Spleen (tissue), 7 donors: ENCODE measurements around the gene DRGX.

Source experiments
- POLR2A ChIP-seq, 3 donors: fragments of 450-650 bp; IDR thresholded peaks; one replicate each; pipeline ENCODE4 v1.5.1; 2017; ENCODE audit warnings: antibody characterized with exemption in 3 of 3, mild to moderate bottlenecking in 1 of 3
- TF ChIP-seq, protein P1 (sequence below), 11 experiments: fragments of 200-600 bp in 7 of 11; fragments of 450-650 bp in 4 of 11; sonication (generic) in 4 of 11; IDR thresholded peaks in 8 of 11; conservative IDR thresholded peaks in 3 of 11; 1 replicate in 7 of 11; 2 replicates in 4 of 11; pipeline versions ENCODE4 v1.4.0 to v1.8.0; 2016 to 2021; ENCODE audit warnings: antibody characterized with exemption in 11 of 11, inconsistent platforms in 4 of 11, mild to moderate bottlenecking in 1 of 11
- donor health status: DM: no; HTN: no; CAD: no; lungs with moderate emphysema.
- donor health status: DM: no; HTN: no; CAD: no.
- donor health status: DM: no; HTN: no; CAD: no.

DNA sequence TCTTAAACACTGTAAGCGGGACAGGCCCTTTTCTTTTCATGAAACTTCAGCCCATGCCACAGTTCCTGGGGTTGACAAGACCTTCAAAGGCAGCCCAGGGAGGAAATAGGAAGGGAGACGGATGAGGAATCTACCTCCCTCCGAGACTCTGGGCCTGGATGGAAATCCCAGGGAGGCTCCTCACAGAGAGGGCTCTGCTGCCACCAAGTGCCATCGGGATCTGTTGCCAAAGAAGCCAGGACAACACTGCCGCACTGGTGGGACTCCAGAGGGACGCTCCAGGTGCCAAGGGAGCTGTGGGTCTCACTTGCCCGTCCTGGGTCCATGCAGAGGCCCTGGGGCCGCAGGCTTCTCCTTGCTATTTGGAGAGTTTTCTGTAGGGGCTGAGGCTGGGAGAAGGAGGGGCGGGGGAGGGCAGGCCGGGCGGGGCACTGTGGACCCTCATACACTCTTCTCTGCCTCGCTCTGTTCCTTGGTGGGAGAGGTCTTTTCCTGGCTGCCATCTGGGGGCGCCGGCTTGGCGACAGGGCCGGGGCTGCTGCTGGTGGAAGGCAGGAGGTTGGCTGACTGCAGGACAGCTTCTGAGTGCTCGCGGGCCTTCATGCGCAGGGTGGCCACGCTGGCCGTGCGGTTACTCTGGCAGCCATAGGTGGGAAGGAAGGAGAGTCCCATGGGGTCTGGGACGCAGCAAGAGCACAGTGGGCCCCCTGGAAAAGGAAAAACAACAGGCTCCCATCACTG, 30.0 kb downstream of the DRGX start:
- TF ChIP-seq, protein P1, sequence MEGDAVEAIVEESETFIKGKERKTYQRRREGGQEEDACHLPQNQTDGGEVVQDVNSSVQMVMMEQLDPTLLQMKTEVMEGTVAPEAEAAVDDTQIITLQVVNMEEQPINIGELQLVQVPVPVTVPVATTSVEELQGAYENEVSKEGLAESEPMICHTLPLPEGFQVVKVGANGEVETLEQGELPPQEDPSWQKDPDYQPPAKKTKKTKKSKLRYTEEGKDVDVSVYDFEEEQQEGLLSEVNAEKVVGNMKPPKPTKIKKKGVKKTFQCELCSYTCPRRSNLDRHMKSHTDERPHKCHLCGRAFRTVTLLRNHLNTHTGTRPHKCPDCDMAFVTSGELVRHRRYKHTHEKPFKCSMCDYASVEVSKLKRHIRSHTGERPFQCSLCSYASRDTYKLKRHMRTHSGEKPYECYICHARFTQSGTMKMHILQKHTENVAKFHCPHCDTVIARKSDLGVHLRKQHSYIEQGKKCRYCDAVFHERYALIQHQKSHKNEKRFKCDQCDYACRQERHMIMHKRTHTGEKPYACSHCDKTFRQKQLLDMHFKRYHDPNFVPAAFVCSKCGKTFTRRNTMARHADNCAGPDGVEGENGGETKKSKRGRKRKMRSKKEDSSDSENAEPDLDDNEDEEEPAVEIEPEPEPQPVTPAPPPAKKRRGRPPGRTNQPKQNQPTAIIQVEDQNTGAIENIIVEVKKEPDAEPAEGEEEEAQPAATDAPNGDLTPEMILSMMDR (IDR thresholded peaks at IDR 0.05 in 8 of 11, conservative IDR thresholded peaks at IDR 0.05 in 3 of 11), result no peak
- no peak for TF ChIP-seq POLR2A (IDR thresholded peaks at IDR 0.05)
